ENCODE results near the gene AKAP8L. TPM values are rescaled to one million over a fixed set of nuclear protein-coding genes. Genes with fewer than 3 reads are reported as not detected.

AKAP8L gene
- polyA plus RNA-seq, 1 of the 3 experiments (the other 2 are of a cell fraction), result 44.7 TPM

DNA sequence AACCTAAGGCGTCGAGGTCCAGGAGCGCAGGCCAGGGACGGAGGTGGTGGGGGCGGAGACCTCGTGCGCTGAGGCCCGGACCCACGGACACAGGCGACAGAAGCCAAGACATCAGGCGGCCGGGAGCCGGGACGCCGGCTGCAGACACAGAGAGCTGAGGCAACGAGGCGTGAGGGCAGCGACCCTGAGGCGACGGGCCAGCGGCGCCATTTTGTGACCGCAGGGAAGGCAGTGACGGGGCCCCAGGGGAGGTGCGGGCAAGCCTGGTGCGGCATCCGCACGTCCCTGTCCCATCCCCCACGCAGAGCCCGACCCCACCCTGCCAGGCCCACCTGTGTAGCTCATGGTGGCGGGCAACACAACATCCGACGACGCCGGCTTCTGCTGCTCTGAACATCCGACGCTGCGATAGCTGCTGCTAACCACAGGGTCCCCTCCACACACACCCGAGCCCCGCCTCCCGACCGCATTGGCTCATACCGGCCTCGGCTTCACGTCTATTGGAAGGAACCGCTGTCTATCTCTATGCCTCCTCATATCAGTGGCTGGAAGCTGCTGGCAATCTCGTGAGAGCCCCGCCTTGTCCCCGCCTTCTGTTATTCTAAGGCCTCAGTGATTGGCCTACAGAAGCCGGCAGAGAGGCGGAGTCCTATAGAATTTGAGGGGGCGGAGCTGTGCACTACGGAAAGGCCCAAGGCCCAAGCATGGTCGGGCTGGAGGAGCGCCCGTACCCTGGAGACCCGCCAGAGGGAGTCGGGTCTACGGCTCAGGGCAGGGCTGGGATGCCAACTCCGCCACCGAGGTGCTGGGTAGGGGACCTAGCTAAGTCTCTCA lies at the start of gene AKAP8L (continued):
- TF ChIP-seq RCOR1 (IDR thresholded peaks at IDR 0.05; ENCODE audit: low read length) (peak; percentile 70; the same call in 1 of the 2 replicates), ELF1 (IDR thresholded peaks at IDR 0.05) (peak; percentile 61; the same call in 1 of the 2 replicates), RAD21 (IDR thresholded peaks at IDR 0.05; ENCODE audit: low read length) (peak; percentile 73), GABPA (IDR thresholded peaks at IDR 0.05; ENCODE audit: low read depth) (no peak), MEF2A (IDR thresholded peaks at IDR 0.05; ENCODE audit: borderline replicate concordance, low read depth) (no peak), POLR2AphosphoS5 (IDR thresholded peaks at IDR 0.05; ENCODE audit: low read depth, low read length) (peak; percentile 73), EZH2phosphoT487 (IDR thresholded peaks at IDR 0.05; ENCODE audit: borderline replicate concordance, low read depth) (no peak), CHD2 (IDR thresholded peaks at IDR 0.05; ENCODE audit: low read length, partially characterized antibody) (peak; percentile 96)
- TF ChIP-seq, protein P1, sequence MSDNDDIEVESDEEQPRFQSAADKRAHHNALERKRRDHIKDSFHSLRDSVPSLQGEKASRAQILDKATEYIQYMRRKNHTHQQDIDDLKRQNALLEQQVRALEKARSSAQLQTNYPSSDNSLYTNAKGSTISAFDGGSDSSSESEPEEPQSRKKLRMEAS (IDR thresholded peaks at IDR 0.05; ENCODE audit: low read depth), result peak; percentile 60
- TF ChIP-seq, protein P2, sequence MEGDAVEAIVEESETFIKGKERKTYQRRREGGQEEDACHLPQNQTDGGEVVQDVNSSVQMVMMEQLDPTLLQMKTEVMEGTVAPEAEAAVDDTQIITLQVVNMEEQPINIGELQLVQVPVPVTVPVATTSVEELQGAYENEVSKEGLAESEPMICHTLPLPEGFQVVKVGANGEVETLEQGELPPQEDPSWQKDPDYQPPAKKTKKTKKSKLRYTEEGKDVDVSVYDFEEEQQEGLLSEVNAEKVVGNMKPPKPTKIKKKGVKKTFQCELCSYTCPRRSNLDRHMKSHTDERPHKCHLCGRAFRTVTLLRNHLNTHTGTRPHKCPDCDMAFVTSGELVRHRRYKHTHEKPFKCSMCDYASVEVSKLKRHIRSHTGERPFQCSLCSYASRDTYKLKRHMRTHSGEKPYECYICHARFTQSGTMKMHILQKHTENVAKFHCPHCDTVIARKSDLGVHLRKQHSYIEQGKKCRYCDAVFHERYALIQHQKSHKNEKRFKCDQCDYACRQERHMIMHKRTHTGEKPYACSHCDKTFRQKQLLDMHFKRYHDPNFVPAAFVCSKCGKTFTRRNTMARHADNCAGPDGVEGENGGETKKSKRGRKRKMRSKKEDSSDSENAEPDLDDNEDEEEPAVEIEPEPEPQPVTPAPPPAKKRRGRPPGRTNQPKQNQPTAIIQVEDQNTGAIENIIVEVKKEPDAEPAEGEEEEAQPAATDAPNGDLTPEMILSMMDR (IDR thresholded peaks at IDR 0.05), result peak; percentile 66
- TF ChIP-seq, protein P3, sequence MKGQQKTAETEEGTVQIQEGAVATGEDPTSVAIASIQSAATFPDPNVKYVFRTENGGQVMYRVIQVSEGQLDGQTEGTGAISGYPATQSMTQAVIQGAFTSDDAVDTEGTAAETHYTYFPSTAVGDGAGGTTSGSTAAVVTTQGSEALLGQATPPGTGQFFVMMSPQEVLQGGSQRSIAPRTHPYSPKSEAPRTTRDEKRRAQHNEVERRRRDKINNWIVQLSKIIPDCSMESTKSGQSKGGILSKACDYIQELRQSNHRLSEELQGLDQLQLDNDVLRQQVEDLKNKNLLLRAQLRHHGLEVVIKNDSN (IDR thresholded peaks at IDR 0.05; ENCODE audit: borderline replicate concordance, low read depth), result no peak

DNA sequence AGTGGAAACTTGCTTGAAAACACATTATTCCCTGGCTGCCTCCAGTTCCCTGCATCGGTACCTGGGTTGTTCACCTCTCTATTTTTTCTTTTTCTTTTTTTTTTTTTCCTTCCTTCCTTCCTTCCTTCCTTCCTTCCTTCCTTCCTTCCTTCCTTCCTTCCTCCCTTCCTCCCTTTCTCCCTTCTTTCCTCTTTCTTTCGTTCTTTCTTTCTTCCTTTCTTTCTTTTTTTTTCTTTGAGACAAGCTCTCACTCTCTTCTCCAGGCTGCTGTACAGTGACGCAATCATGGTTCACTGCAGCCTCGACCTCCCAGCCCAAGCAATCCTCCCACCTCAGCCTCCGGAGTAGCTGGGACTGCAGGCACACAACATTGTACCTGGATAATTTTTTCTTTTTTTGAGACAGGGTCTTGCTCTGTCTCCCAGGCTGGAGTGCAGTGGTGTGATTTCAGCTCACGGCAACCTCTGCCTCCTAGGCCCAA lies 49.0 kb upstream of the AKAP8L start:
- ChIA-PET POLR2A (interaction anchor here (1.2 kb wide), 1 partner anchor 15 kb away, joined by 3 read pairs; no protein-coding TSS in a partner anchor), CTCF (no interaction called here)
- Histone ChIP-seq H3F3A (replicated peaks; ENCODE audit: insufficient read depth) (peaks cover 8% of the 10 kb centered on the region), H3K9me2 (no peaks in the 10 kb centered on the region), H2AFZ (ENCODE audit: low read depth) (no peak overlapping the region), H3K9me3 (no peaks in the 10 kb centered on the region), H3K4me1 (ENCODE audit: control insufficient read depth in 1 of 2, insufficient read depth in 2 of 2, low read depth in 1 of 2, low read length in 1 of 2) (no peaks in the 10 kb centered on the region), H3K9ac (no peak overlapping the region), H3K4me3 (ENCODE audit: low read depth in 2 of 2, low read length in 1 of 2) (no peak overlapping the region), H3K4me2 (no peak overlapping the region), H3K36me3 (replicated peaks in 1 of 2; ENCODE audit: control insufficient read depth in 1 of 2, insufficient read depth in 2 of 2, low read length in 1 of 2) (no peaks in the 10 kb centered on the region), H3K27ac (ENCODE audit: low read depth in 2 of 2, low read length in 1 of 2) (no peak overlapping the region), H3K27me3 (ENCODE audit: insufficient read depth) (peaks cover 30% of the 10 kb centered on the region), H3K79me2 (ENCODE audit: insufficient read depth) (no peaks in the 10 kb centered on the region), H4K20me1 (ENCODE audit: insufficient read depth) (no peaks in the 10 kb centered on the region)
- 42% methylated on average over 6 of the region's 6 CpGs for WGBS (ENCODE audit: low lambda C conversion rate)
- DNase-seq, result no peak
- TF ChIP-seq YY1 (IDR thresholded peaks at IDR 0.05; ENCODE audit: low read depth), result no peak
- TF ChIP-seq, protein P4, sequence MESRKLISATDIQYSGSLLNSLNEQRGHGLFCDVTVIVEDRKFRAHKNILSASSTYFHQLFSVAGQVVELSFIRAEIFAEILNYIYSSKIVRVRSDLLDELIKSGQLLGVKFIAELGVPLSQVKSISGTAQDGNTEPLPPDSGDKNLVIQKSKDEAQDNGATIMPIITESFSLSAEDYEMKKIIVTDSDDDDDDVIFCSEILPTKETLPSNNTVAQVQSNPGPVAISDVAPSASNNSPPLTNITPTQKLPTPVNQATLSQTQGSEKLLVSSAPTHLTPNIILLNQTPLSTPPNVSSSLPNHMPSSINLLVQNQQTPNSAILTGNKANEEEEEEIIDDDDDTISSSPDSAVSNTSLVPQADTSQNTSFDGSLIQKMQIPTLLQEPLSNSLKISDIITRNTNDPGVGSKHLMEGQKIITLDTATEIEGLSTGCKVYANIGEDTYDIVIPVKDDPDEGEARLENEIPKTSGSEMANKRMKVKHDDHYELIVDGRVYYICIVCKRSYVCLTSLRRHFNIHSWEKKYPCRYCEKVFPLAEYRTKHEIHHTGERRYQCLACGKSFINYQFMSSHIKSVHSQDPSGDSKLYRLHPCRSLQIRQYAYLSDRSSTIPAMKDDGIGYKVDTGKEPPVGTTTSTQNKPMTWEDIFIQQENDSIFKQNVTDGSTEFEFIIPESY (IDR thresholded peaks at IDR 0.05; ENCODE audit: borderline replicate concordance, low read depth), result no peak
- no peak for TF ChIP-seq TEAD4 (IDR thresholded peaks at IDR 0.05; ENCODE audit: borderline replicate concordance, insufficient read depth)
- TF ChIP-seq GATA2 (CRISPR knock-in tag; IDR thresholded peaks at IDR 0.05), result no peak
- TF ChIP-seq, protein P5, sequence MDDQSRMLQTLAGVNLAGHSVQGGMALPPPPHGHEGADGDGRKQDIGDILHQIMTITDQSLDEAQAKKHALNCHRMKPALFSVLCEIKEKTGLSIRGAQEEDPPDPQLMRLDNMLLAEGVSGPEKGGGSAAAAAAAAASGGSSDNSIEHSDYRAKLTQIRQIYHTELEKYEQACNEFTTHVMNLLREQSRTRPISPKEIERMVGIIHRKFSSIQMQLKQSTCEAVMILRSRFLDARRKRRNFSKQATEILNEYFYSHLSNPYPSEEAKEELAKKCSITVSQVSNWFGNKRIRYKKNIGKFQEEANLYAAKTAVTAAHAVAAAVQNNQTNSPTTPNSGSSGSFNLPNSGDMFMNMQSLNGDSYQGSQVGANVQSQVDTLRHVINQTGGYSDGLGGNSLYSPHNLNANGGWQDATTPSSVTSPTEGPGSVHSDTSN (IDR thresholded peaks at IDR 0.05), result no peak
- TF ChIP-seq NRF1 (IDR thresholded peaks at IDR 0.05; ENCODE audit: low read depth, low read length), result no peak
- no peak for TF ChIP-seq GABPA (IDR thresholded peaks at IDR 0.05; ENCODE audit: low read depth)
- TF ChIP-seq RXRA (IDR thresholded peaks at IDR 0.05; ENCODE audit: borderline replicate concordance, low read depth), result no peak
- TF ChIP-seq, protein P6, sequence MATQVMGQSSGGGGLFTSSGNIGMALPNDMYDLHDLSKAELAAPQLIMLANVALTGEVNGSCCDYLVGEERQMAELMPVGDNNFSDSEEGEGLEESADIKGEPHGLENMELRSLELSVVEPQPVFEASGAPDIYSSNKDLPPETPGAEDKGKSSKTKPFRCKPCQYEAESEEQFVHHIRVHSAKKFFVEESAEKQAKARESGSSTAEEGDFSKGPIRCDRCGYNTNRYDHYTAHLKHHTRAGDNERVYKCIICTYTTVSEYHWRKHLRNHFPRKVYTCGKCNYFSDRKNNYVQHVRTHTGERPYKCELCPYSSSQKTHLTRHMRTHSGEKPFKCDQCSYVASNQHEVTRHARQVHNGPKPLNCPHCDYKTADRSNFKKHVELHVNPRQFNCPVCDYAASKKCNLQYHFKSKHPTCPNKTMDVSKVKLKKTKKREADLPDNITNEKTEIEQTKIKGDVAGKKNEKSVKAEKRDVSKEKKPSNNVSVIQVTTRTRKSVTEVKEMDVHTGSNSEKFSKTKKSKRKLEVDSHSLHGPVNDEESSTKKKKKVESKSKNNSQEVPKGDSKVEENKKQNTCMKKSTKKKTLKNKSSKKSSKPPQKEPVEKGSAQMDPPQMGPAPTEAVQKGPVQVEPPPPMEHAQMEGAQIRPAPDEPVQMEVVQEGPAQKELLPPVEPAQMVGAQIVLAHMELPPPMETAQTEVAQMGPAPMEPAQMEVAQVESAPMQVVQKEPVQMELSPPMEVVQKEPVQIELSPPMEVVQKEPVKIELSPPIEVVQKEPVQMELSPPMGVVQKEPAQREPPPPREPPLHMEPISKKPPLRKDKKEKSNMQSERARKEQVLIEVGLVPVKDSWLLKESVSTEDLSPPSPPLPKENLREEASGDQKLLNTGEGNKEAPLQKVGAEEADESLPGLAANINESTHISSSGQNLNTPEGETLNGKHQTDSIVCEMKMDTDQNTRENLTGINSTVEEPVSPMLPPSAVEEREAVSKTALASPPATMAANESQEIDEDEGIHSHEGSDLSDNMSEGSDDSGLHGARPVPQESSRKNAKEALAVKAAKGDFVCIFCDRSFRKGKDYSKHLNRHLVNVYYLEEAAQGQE (IDR thresholded peaks at IDR 0.05; ENCODE audit: low read depth, low read length), result no peak
- TF ChIP-seq POLR2AphosphoS5 (IDR thresholded peaks at IDR 0.05; ENCODE audit: low read depth, low read length), result no peak
- TF ChIP-seq TCF12 (IDR thresholded peaks at IDR 0.05), result no peak
- TF ChIP-seq ELF1 (IDR thresholded peaks at IDR 0.05), result no peak
- TF ChIP-seq MXI1 (IDR thresholded peaks at IDR 0.05; ENCODE audit: low read depth, low read length), result no peak

Data from SK-N-SH (cell line).